ENCODE data around the gene DMAC2L. TPM values are rescaled to one million over a fixed set of nuclear protein-coding genes. Genes with fewer than 3 reads are reported as not detected.
"Not testable (repeated sequence)": the region's sequence is repeated elsewhere in the genome, so short reads cannot be mapped to it uniquely, and the experiment has no call there.

The DMAC2L gene
- total RNA-seq, 2 donors from 2014 or later = 5.6 to 12.3 TPM

DNA sequence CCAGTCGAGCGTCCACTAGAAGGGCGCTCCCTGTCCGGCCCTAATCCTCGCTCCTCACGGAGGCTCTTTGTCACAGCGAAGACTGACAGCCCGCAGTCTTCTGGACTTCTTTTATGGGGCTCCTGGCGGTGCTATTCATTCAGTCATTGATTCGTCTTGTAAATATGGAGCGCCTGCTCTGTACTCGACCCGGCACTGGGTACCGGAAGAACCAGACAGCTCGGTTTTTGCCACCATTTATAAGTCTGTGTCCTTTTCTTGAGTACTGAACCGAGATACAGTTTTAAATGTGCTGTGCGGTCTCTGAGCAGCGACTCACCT lies 570 bp downstream of the DMAC2L start:
- H3K4me1 ChIP-seq (ENCODE audit: control insufficient read depth in 1 of 2, low read depth in 2 of 2) = peaks cover 10 to 18% of the 10 kb centered on the region in 2 donors
- H3K36me3 ChIP-seq = no peaks in the 10 kb centered on the region
- H3K4me3 ChIP-seq = peak overlapping the region; percentile 83
- ATAC-seq (ENCODE audit: insufficient number of reproducible peaks, low FRiP score, low read depth) (peak; percentile 13), DNase-seq (ENCODE audit: low spot score) (no peak)
- peak overlapping the region; percentile 80 to 90 for H3K27ac ChIP-seq
- TF ChIP-seq, protein P1, sequence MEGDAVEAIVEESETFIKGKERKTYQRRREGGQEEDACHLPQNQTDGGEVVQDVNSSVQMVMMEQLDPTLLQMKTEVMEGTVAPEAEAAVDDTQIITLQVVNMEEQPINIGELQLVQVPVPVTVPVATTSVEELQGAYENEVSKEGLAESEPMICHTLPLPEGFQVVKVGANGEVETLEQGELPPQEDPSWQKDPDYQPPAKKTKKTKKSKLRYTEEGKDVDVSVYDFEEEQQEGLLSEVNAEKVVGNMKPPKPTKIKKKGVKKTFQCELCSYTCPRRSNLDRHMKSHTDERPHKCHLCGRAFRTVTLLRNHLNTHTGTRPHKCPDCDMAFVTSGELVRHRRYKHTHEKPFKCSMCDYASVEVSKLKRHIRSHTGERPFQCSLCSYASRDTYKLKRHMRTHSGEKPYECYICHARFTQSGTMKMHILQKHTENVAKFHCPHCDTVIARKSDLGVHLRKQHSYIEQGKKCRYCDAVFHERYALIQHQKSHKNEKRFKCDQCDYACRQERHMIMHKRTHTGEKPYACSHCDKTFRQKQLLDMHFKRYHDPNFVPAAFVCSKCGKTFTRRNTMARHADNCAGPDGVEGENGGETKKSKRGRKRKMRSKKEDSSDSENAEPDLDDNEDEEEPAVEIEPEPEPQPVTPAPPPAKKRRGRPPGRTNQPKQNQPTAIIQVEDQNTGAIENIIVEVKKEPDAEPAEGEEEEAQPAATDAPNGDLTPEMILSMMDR (IDR thresholded peaks at IDR 0.05) = no peak
- H3K9me3 ChIP-seq = no peaks in the 10 kb centered on the region
- H3K27me3 ChIP-seq (replicated peaks; ENCODE audit: insufficient read depth) = no peaks in the 10 kb centered on the region

DNA sequence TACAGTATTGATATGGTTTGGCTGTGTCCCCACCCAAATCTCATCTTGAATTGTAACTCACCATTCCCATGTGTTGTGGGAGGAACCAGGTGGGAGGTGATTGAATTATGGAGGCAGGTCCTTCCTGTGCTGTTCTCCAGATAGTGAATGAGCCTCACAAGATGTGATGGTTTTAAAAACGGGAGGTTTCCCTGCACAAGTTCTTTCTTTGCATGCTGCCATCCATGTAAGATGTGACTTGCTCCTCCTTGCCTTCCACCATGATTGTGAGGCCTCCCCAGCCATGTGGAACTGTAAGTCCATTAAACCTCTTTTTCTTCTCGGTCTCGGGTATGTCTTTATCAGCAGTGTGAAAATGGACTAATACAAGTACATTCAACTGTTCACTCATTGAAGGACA lies 2.0 kb downstream of the DMAC2L start:
- H3K4me1 ChIP-seq (ENCODE audit: control insufficient read depth in 1 of 2, low read depth in 2 of 2) = peaks cover 10 to 21% of the 10 kb centered on the region in 2 donors
- H3K4me3 ChIP-seq; ATAC-seq (ENCODE audit: insufficient number of reproducible peaks, low FRiP score, low read depth); H3K27me3 ChIP-seq (replicated peaks; ENCODE audit: insufficient read depth); H3K36me3 ChIP-seq; DNase-seq (ENCODE audit: low spot score); H3K9me3 ChIP-seq; H3K27ac ChIP-seq: not testable (repeated sequence)

DNA sequence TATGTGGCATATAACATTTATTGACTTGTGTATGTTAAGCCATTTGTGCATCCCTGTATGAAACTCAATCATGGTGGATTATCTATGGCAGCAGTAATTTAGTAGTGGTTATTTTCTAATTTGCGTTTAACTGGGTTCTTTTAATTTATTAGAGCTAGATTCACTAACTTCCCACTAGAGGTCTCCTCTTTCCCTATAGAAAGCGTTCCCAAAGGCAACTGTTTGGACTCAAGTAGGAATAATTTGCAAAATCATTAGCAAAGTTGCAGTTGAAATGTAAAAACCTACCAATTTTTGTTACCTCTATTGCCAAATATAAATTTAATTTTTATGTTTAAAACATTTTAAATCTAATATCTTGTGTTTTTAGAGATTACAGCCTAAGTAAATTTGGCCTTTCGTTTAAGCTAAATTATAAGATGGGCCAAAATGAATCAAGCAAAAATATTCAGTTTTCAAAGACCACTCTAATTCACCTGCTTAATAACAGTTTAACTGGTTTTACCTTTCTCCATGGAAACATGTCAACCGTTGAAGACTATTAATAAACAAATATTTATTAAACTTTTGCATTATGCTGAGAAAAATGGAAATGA lies 6.0 kb downstream of the DMAC2L start:
- TF ChIP-seq, protein P1 (IDR thresholded peaks at IDR 0.05) = peak; percentile 65
- DNase-seq (ENCODE audit: low spot score) = no peak
- ATAC-seq (ENCODE audit: insufficient number of reproducible peaks, low FRiP score, low read depth) = no peak
- Histone ChIP-seq H3K27ac (no peak overlapping the region), H3K9me3 (no peaks in the 10 kb centered on the region), H3K4me1 (ENCODE audit: control insufficient read depth in 1 of 2, low read depth in 2 of 2) (peaks cover 2 to 19% of the 10 kb centered on the region in 2 donors), H3K4me3 (no peak overlapping the region), H3K27me3 (replicated peaks; ENCODE audit: insufficient read depth) (no peaks in the 10 kb centered on the region), H3K36me3 (no peaks in the 10 kb centered on the region)

DNA sequence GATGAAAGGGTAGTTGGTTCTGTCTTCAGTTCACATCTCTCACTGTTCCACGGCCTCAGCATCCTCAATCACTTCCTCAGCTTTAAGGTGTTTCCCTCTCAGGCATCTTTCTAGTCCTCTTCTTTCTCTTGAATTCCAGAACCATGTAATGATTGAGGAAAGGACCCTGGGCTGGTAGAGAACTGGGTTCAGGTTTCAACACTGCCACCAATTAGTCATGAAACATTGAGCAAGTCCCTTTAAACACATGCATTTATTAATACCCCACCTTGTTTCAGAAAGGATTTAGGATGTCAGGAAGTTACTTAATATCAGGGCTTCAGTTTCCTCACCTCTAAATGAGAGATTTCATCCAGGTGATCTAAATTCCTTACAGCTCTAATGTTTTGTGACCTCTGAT lies 7.2 kb downstream of the DMAC2L start:
- TF ChIP-seq, protein P1 (IDR thresholded peaks at IDR 0.05) = no peak
- peak overlapping the region in 1 of 2 donors; percentile 60 for H3K27ac ChIP-seq
- no peak for DNase-seq (ENCODE audit: low spot score)

DNA sequence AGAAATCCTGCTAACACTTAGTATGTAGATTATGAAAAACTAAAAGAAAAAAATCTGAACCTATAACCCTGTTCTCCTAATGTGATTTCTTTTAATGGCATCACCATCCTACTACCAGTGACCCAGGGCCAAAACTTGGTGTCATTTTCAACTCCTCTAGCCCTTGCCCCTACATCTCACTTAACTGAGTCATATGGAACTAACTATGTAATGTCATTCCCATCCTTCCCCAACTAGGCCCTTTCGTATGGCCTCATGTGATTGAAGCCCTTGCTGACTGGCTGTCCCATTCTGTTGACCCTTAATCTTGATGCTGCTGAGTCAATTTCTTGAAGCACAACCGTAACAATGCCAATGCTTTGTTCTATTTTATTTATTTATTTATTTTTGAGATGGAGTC lies 7.6 kb downstream of the DMAC2L start:
- Histone ChIP-seq H3K9me3 (no peaks in the 10 kb centered on the region), H3K4me1 (ENCODE audit: control insufficient read depth in 1 of 2, low read depth in 2 of 2) (peaks cover 0 to 15% of the 10 kb centered on the region in 2 donors), H3K4me3 (no peak overlapping the region), H3K27ac (peak overlapping the region in 1 of 2 donors; percentile 60), H3K36me3 (no peaks in the 10 kb centered on the region), H3K27me3 (replicated peaks; ENCODE audit: insufficient read depth) (no peaks in the 10 kb centered on the region)
- DNase-seq (ENCODE audit: low spot score) (no peak), ATAC-seq (ENCODE audit: insufficient number of reproducible peaks, low FRiP score, low read depth) (no peak)
- TF ChIP-seq, protein P1 (IDR thresholded peaks at IDR 0.05) = no peak

More for the DNA sequence above, 7.2 kb downstream of the DMAC2L start:
- no peak for ATAC-seq (ENCODE audit: insufficient number of reproducible peaks, low FRiP score, low read depth)
- no peaks in the 10 kb centered on the region for H3K9me3 ChIP-seq
- H3K4me1 ChIP-seq (ENCODE audit: control insufficient read depth in 1 of 2, low read depth in 2 of 2) = peaks cover 0 to 15% of the 10 kb centered on the region in 2 donors
- no peaks in the 10 kb centered on the region for H3K27me3 ChIP-seq (replicated peaks; ENCODE audit: insufficient read depth)
- H3K4me3 ChIP-seq = no peak overlapping the region
- no peaks in the 10 kb centered on the region for H3K36me3 ChIP-seq

DNA sequence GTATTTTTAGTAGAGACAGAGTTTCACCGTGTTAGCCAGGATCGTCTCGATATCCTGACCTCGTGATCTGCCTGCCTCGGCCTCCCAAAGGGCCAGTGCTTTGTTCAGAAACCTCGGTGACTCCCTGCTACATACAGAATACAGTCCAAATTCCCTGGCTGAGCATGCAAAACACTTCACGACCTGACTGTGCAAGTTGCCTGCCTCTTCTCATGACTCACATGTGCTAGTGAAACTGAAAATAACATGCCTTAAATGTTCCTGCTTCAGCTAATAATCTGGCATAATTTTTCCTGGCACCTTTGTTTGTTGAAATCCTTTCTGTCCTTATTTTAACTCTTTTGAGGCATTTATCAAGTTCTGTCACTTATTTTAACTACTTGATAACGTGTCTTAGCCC lies 8.2 kb downstream of the DMAC2L start:
- no peaks in the 10 kb centered on the region for H3K27me3 ChIP-seq (replicated peaks; ENCODE audit: insufficient read depth)
- peak overlapping the region; percentile 60 to 75 for H3K27ac ChIP-seq
- no peaks in the 10 kb centered on the region for H3K9me3 ChIP-seq
- DNase-seq (ENCODE audit: low spot score) (no peak), ATAC-seq (ENCODE audit: insufficient number of reproducible peaks, low FRiP score, low read depth) (peak; percentile 44)
- TF ChIP-seq, protein P1 (IDR thresholded peaks at IDR 0.05) = no peak
- peaks cover 0 to 15% of the 10 kb centered on the region in 2 donors for H3K4me1 ChIP-seq (ENCODE audit: control insufficient read depth in 1 of 2, low read depth in 2 of 2)
- no peaks in the 10 kb centered on the region for H3K36me3 ChIP-seq
- H3K4me3 ChIP-seq = peak overlapping the region; percentile 17

Measured in thoracic aorta (tissue), 2 donors.